GM12892 (cell line): ENCODE data around the gene GATB.

Experiments used
- DNase-seq: peaks from one replicate; pipeline ENCODE4 v3.0.0; 2011; ENCODE audit not compliant: insufficient read length
- FAIRE-seq: peaks from 2 replicates; lab custom pipeline; 2011; peaks lifted over from hg19 to GRCh38; lab: Jason Lieb, UNC
- POLR2A ChIP-seq: IDR thresholded peaks from 2 replicates; pipeline ENCODE4 v1.6.1; 2011; ENCODE audit warnings: low read depth, low read length, control low read depth
- POLR2AphosphoS5 ChIP-seq: IDR thresholded peaks from 2 replicates; pipeline ENCODE4 v1.6.1; 2011; ENCODE audit warnings: low read depth, low read length, control low read depth
- TAF1 ChIP-seq: IDR thresholded peaks from 2 replicates; pipeline ENCODE4 v1.6.1; 2011; ENCODE audit warnings: low read depth, mild to moderate bottlenecking, control low read depth, low read length, borderline replicate concordance

Gene GATB

GRCh38 chr4:151777471-151777870, 16.7 kb upstream of the GATB start:
- FAIRE-seq (no peak), DNase-seq (no peak)
- no peak for TF ChIP-seq POLR2AphosphoS5
- no peak for TF ChIP-seq POLR2A
- TF ChIP-seq TAF1: no peak

DNA sequence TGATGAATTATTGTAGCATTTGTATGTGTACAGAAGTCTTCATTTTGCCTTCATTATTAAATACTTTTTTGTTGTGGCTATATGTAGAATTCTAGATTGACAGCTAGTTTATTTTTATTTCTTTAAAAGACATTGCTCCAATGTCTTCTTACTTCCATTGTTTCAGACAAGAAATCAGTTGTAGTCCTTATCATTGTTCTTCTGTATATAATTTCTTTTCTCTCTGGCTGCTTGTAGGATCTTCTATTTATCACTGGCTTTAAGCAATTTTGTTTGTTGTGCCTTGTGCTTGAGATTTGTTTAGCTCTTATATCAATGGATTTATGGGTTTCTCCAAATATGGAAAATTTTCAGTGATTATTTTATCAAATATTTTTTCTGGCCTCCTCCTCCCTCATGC, 13.5 kb upstream of the GATB start:
- FAIRE-seq (no peak), DNase-seq (no peak)
- TF ChIP-seq TAF1 (no peak), POLR2AphosphoS5 (no peak), POLR2A (no peak)

GRCh38 chr4:151772274-151772673, 11.5 kb upstream of the GATB start:
- FAIRE-seq: no peak
- TF ChIP-seq POLR2AphosphoS5: no peak
- no peak for TF ChIP-seq TAF1
- no peak for TF ChIP-seq POLR2A

DNA sequence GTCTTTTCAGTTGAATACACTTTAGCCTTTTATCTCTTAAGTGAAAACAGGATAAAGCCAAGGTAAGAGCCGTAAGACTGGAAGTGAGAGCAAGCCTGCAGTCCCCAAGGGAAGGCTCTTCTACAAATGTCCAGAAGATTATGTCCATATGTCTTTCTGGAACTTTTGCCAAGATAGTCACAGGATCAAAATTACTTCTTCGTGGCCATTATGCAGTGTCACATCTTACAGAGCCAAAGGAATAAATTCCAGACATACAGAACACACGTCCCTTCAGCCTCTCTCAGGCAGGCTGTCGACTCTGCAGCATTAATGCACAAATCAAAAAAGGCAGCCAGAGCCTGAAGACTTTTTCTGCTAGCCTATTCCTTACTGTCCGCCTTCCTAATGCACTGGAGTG, 10.9 kb upstream of the GATB start:
- TF ChIP-seq TAF1 (no peak), POLR2AphosphoS5 (no peak), POLR2A (no peak)
- DNase-seq (no peak), FAIRE-seq (no peak)

More at GRCh38 chr4:151772274-151772673, 11.5 kb upstream of the GATB start:
- no peak for DNase-seq

GRCh38 chr4:151770154-151770553, 9.3 kb upstream of the GATB start:
- TF ChIP-seq POLR2A (no peak), TAF1 (no peak), POLR2AphosphoS5 (no peak)
- FAIRE-seq: no peak
- no peak for DNase-seq

GRCh38 chr4:151768835-151769234, 8.0 kb upstream of the GATB start:
- DNase-seq (no peak), FAIRE-seq (no peak)
- no peak for TF ChIP-seq POLR2A
- no peak for TF ChIP-seq POLR2AphosphoS5
- no peak for TF ChIP-seq TAF1

DNA sequence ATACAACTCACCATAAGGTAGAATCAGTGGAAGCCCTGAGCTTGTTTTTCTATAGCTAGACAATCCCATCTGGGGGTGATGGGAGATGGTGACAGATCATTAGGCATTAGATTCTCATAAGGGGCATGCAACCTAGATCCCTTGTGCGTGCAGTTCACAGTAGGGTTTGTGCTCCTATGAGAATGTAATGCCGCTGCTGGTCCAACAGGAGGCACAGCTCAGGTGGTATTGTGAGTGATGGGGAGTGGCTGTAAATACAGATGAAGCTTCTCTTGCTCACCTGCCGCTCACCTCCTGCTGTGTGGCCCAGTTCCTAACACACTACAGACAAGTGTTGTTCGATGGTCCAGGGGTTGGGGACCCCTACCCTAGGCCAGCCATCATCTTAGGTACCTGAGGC, 5.9 kb upstream of the GATB start:
- FAIRE-seq: no peak
- TF ChIP-seq POLR2A (no peak), TAF1 (no peak), POLR2AphosphoS5 (no peak)
- DNase-seq: no peak

GRCh38 chr4:151760002-151760401, 805 bp downstream of the GATB start:
- DNase-seq (no peak), FAIRE-seq (no peak)
- TF ChIP-seq POLR2A: no peak
- no peak for TF ChIP-seq POLR2AphosphoS5
- TF ChIP-seq TAF1: no peak

DNA sequence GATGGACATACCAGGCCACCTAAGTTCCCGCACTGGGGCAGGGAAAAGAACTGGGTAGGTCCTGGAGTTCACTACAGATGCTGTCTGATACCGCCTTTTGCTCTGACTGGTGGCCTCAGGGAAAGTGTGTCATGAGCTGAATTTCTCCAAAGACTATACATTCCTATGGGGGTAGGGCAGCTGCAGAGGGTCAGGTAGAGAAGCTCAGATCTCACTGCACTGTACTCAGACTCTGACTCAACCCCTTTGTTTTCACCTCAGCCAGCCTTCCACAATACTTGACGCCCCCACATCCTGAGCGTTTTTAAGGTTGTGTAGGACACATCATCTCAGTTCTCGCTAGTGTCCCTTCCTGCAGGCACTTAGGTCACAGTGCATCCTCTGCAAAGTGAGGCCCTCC, 7.8 kb downstream of the GATB start:
- DNase-seq: no peak
- FAIRE-seq: no peak
- TF ChIP-seq POLR2AphosphoS5 (no peak), TAF1 (no peak), POLR2A (no peak)

GRCh38 chr4:151750156-151750555, 10.7 kb downstream of the GATB start:
- TF ChIP-seq TAF1: no peak
- FAIRE-seq (no peak), DNase-seq (no peak)

DNA sequence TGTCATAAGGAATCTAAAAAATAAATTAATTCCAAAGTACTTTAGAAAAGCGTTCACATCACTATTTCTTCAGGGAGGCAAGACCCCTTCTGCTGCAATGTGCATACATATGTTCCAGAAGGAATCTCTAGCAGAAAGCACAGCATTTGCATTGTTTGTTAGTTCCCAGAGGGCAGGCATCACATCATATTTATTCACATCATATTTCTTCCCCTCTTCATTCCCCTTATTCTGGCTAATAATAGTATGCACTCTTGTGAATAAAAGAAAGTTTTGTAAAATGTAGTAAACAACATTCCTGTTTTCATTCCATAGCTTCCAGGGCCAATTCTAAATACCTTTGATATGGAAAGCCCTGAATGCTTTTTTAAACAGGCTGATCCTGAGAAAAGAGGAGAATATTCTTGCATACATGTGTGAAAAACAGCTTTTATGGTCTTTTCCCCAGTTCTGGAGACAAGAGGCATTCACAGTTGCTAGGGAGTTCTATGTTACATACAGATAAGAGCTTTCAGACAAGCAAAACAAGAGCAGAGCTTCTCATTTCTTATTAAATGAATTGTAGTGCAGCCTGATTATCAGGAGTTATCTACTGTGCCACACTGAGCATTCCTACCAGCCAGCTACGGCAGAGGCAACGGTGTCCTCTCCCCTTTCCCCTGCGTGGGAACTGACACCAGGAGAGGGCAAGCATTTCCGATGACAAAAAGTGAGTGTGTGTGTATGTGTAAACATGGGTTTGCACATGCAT, 15.2 kb downstream of the GATB start:
- TF ChIP-seq POLR2AphosphoS5 (no peak), TAF1 (no peak), POLR2A (no peak)
- DNase-seq: no peak
- no peak for FAIRE-seq

- TF ChIP-seq POLR2AphosphoS5 (no peak), TAF1 (no peak), POLR2A (no peak)
- DNase-seq (no peak), FAIRE-seq (no peak)
Measured at GRCh38 chr4:151744614-151745013, 16.2 kb downstream of the GATB start.
